HG03460 (cell line): ENCODE results near the gene PIK3C3.
A peak's percentile ranks its signal among the peaks of the same experiment; 100 is the strongest.

ENCODE experiments used
- ATAC-seq: cut with Tn5 transposase; IDR thresholded peaks from one replicate; pipeline ENCODE4 v1.9.1; 2021; ENCODE audit not compliant: unreplicated experiment

PIK3C3 gene

DNA sequence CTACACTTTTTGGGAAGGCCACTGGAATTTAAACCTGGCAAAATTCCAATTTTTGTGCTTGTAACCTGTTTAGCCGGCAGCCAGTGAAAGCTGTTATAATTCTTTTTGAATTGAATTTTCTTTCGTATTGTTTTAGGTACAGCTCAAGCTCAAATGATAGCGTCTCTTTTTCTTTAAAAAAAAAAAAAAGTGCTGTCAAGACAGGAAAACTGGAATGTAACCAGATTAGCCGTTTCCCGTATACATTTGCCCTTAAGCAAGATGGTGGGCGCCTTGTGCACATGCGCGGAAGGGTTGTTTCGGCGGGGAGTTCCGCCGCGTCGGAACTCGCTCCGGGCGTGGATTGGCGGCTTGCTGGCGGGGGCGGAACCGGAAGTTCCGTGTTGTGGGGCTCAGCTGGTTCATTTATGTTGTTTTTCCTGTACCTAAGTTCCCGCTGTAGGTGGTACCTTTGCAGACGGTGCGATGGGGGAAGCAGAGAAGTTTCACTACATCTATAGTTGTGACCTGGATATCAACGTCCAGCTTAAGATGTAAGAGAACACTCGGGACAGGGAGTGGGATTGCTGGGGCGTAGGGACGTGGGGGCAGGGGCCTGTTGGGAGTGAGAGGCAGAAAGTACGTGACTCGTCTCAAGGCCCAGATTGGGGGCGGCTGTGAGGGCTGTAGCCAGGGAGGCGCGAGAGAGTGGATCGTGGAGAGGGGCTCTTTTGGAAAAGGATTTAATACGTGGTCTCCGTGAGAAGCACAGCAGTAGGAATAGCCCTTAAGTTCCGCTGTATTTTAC is at the start of gene PIK3C3:
PIK3C3 (plus strand) TSS at position 408 of the 787 bp plus-strand sequence; CDS start at position 466, 58 bp downstream.
- ATAC-seq = peak; percentile 97

DNA sequence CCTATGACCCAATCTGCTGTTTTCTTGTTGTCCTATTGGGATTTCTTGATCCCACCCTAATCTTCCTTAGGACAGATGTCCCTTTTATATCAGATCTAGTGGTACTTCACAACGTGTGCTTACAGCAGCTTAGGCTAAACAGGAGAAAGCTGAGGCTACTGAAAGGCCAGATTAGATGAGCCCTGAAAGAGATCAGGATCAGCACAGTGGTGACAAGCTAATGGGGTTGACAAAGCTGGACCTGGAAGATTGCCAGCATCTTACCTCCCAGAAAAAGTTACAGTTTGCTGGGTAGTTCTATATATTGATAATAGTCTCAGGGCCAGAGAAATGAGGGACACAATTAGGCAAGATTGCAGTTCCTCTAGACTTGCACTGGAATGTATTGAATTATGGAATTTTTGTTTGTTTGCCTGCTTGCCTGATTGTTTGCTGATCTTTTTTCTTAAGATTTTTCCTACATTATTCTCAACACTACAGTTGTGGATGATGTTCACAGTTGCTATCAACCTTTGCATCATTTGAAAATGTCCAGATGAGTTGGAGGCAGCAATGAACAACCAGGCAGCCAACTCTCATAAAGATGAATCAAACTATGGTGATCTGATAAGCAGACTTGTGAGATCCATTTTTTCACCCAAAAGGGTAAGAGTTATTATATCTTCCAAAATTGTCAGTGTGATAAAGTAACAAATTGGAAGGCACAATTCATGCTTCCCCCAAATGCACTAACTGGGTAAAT is 49.1 kb upstream of the PIK3C3 start:
- no peak for ATAC-seq

GRCh38 chr18:41906528-41907146 is 48.4 kb upstream of the PIK3C3 start:
- ATAC-seq = peak; percentile 97

GRCh38 chr18:41917181-41917580 is 37.9 kb upstream of the PIK3C3 start:
- no peak for ATAC-seq

- ATAC-seq = no peak
These were observed 33.3 kb upstream of the PIK3C3 start for GRCh38 chr18:41921770-41922169.

GRCh38 chr18:41922176-41922575 is 32.9 kb upstream of the PIK3C3 start:
- no peak for ATAC-seq

DNA sequence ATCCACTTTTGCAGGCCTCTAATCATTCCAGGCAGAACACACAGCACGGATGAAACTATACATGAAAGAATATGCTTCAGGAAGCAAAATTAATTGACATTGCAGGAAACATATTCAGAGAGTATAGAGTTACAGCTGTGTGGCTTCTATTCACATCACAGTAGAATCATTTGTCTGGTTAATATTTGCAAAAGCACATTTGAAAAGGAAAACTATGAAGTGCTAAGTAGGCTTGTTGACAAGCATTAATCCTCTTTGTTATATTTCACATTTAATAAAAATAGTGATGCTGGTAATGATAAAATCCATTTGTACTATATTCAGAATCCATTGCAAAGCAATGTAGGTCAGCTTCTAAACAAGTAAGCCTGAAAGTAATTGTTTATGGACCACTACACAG is 32.2 kb upstream of the PIK3C3 start:
- no peak for ATAC-seq

- ATAC-seq = no peak
These were observed 31.6 kb upstream of the PIK3C3 start for GRCh38 chr18:41923446-41923845.

DNA sequence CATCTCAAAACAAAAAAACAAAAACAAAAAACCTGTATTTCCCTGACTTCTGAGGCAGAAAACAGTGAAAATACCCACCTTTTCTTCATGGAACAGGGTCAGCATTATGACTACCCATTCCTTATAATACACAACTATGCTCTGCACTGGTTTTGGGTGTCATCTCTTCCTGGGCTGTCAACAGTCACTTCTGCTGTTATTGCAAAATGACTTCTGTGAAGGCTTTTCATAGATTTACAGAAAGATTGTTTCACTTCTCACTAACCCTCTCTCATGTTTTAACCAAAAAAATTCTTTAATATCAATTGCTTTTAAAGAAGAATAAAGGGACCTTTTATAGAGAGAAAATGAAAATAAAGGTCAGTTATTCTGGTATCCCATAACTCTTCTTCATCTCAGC is 26.5 kb upstream of the PIK3C3 start:
- no peak for ATAC-seq

DNA sequence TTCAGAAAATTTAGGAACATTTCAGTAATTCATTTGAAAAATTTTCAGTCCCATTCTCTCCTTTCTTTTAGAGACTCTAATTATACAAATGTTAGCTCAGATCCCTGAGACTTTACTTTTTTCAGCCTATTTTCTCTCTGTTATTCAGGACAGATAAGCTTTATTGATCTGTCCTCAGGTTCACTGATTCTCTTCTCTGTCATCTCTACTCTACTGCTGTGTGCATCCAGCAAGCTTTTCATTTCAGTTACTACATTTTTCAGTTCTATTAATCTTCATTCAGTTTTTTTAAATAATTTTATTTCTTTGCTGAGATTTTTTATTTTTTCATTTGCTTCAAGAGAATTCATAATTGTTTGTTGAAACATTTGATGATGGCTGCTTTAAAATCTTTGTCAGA is 22.1 kb upstream of the PIK3C3 start:
- no peak for ATAC-seq

- ATAC-seq = no peak
These were observed 21.3 kb upstream of the PIK3C3 start for GRCh38 chr18:41933778-41934177.

DNA sequence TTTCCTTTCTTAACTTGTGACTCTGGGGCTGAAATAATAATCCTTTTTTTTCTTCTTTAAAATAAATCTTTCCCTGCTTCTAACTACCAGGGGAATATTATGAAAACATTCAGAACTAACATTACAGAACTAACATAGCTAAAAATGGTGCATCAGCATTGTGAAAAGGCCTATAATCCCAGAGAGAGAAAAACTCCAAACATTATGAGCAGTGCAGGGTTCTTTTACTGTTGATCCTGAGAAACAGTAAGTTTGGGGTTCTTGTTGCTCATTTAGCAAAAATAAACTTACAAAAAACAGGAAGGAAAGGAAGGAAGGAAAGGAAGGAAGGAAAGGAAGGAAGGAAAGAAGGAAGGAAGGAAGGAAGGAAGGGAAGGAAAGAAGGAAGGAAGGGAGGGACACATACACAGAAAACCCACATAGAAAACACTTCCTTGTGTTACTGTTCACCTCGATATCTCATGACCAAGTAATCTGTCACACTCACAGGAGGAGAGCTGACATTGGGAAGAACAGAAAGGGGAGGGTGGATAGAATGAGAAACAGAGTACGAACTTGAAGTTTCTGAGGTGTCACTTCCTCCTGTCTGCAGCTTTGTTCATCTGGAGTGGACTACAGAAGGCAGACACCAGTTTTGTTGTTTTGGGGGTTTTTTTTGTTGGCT is 18.4 kb upstream of the PIK3C3 start:
- no peak for ATAC-seq

DNA sequence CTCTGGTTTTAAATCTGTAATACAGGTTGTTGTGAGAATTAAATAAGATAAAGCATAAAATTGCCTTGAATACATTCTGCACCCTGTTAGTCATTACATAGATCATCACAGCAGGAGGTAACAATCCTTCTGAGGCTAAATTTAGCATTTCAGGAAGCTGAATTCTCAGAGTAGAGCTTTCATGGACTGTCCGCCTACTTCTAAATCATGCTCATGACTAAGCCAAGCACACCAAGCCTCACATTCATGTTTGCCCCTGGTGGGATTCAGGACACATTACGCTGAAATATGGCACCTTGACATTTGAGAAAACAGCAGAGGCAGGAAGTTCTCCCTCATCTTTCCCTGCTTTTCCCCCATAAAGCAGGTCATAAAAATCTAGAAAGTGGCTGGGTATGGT is 16.6 kb upstream of the PIK3C3 start:
- ATAC-seq = no peak

GRCh38 chr18:41939326-41939725 is 15.7 kb upstream of the PIK3C3 start:
- no peak for ATAC-seq

GRCh38 chr18:41940506-41941215 is 14.4 kb upstream of the PIK3C3 start:
- ATAC-seq = no peak

DNA sequence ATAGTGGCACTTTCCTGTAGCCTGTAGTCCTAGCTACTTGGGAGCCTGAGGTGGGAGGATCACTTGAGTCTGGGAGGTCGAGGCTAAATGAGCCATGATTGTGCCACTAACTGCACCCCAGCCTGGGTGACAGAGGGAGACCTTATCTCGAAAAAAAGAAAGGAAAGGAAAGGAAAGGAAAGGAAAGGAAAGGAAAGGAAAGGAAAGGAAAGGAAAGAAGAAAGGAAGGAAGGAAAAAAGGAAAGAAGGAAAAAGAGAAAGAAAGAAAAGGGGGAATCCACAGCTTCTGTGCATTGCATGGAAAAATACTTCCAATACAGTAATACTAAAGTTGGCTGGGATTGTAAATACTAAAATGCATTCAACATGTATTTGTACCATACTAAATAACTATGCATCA is 12.8 kb upstream of the PIK3C3 start:
- ATAC-seq = no peak

- ATAC-seq = no peak
These were observed 6.4 kb upstream of the PIK3C3 start for GRCh38 chr18:41948544-41949110.

GRCh38 chr18:41949206-41949920 is 5.7 kb upstream of the PIK3C3 start:
- no peak for ATAC-seq

DNA sequence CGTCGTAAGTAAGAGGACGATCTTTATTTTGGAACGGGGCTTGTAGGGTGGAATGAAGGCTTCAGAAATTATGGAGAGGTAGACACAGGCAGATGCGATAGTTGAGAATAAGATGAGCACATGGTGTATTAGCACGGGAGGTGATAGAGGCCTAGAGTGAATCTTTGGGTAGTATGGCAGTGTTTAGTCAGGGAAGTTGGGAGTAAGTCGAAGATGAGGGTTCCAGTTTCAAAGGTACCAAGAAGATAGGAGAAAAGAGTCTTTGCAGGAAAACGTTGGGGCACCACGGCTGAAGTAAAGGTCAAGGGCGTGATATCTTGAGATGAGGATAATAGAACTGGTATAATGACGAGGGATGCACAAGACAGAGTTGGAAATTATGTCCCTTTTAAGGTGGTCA is 654 bp downstream of the PIK3C3 start:
- ATAC-seq = no peak

- no peak for ATAC-seq
These were observed 4.0 kb downstream of the PIK3C3 start for GRCh38 chr18:41959045-41959444.
